GM19023 (cell line): ENCODE data around the gene DGKZ.

Experiments
- ATAC-seq: cut with Tn5 transposase; IDR thresholded peaks from one replicate; pipeline ENCODE4 v1.9.1; 2021; ENCODE audit warnings: mild to moderate bottlenecking, moderate library complexity; ENCODE audit not compliant: unreplicated experiment

The DGKZ gene

DNA sequence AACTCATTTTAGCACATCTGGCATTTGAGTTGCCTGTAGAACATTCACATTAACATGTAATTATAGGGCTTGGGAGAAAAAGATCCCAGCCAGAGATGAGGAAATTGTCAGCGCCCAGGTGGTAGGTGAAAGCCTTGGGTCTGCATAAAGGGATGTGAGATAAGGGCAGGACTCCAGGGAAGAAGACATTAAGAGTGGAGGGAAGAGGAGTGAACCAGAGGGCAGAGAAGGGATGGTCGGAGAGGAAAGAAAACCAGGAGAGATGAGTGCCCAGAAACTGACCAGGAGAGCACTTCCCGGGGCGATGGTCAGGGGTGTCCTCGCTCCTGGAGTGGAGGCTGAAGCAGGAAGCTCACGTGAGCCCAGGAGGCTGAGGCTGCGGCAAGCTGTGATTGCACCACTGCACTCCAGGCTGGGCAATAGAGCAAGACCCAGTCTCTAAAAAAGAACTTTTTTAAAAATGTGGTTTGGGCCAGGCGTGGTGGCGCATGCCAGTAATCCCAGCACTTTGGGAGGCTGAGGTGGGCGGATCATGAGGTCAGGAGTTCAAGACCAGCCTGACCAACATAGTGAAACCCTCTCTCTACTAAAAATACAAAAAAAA lies 20.3 kb upstream of the DGKZ start:
- ATAC-seq: no peak

- ATAC-seq: no peak
Measured at GRCh38 chr11:46327829-46328228, 19.4 kb upstream of the DGKZ start.

- no peak for ATAC-seq
Measured at GRCh38 chr11:46330154-46330553, 17.1 kb upstream of the DGKZ start.

DNA sequence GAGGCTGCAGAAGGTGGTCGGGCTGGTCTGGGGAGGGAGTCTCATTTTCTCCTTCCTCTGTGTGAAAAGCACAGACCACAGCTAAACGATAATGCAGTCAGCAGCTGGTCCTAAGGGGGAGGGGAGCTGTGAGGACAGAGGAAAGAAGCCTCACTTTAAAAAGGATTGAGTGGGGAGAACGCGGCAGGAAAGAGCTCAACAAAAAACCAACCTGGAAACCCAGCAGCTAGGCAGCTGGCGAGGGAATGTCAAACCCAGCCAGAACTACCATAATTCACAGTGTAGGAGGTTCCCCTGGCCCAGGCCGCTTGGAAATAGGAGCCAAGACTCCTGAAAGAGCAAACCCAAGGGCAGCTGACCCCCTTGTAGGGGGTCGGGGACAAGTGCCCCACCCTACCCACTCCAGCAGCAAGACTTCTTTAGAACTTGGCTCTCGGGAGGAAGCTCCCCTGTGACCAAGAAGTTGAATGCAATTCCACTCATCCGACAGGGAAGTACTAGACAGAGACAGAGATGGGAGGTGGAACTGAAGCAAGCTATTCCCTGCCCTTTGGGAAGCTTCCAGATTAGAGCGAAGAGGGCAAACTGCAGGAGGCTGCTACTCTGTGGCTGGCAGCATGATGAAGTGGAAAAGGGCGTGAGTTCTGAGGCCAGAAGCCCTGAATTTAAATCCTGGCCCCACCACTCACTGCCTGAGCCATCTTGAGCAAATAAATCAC lies 16.5 kb upstream of the DGKZ start:
- no peak for ATAC-seq

- no peak for ATAC-seq
Measured at GRCh38 chr11:46331282-46331984, 15.8 kb upstream of the DGKZ start.

GRCh38 chr11:46332093-46332567 lies 15.1 kb upstream of the DGKZ start:
- ATAC-seq: no peak

GRCh38 chr11:46332568-46333393 lies 14.5 kb upstream of the DGKZ start:
- ATAC-seq: no peak

DNA sequence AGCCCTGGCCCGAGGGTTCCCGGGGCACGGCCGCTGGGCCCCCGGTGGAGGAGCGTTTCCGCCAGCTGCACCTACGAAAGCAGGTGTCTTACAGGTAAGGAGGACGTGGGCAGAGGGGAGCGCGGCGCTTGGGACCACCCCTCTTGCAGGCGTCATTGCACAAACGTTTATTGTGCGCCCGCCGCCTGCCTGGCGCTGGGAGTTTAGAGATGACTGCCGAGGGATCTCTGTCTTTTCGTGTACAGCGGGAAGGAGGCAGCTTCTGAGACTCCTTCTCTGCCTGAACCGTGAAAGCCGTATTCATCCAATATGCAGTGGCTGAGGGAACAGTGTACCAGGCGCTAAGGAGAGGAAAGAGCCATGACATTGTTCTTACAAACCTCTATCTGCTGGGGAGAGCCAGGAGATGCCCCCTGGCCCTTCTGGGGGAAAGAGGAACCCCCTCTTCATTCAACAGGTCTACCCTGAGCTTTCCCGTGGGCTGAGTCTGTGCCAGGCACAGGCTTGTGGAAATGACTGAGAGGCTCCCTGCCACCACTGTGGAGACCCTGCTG lies 13.8 kb upstream of the DGKZ start:
- no peak for ATAC-seq

- no peak for ATAC-seq
Measured at GRCh38 chr11:46334211-46334610, 13.1 kb upstream of the DGKZ start.

- ATAC-seq: no peak
Measured at GRCh38 chr11:46335271-46335670, 12.0 kb upstream of the DGKZ start.

DNA sequence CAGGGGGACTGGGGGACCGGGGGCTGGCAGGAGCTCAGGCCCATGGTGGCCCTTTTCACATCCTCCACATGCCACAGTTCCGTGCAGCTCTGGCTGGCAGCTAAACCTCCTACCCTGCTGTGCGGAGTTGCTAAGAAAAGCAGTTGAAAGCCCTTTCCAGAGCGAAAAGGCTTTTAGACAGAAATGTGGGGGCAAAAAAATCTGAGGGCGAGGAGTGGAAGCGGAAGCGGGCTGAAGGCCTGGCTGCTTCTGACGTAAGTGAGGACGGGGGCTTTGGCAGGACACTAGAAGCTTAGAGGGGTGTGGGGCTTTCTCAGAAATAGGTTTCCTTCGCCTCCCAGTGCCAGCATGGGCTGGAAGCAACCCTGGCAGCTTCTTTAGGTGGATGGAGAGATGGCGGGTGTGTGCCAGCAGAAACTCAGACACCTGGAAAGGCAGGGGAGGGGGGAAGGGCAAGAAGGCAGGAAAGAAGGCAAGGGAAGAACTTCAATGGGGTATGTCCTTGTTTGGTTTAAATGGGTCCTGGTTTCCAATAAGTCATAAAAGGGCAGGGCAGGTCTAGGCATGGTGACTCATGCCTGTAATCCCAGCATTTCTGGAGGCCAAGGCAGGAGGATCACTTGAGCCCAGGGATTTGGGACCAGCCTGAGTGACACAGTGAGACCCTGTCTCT lies 11.2 kb upstream of the DGKZ start:
- ATAC-seq: no peak

GRCh38 chr11:46336563-46337180 lies 10.6 kb upstream of the DGKZ start:
- no peak for ATAC-seq

GRCh38 chr11:46337626-46338345 lies 9.5 kb upstream of the DGKZ start:
- no peak for ATAC-seq

GRCh38 chr11:46338636-46338987 lies 8.7 kb upstream of the DGKZ start:
- ATAC-seq: no peak

GRCh38 chr11:46338988-46339666 lies 8.1 kb upstream of the DGKZ start:
- no peak for ATAC-seq

DNA sequence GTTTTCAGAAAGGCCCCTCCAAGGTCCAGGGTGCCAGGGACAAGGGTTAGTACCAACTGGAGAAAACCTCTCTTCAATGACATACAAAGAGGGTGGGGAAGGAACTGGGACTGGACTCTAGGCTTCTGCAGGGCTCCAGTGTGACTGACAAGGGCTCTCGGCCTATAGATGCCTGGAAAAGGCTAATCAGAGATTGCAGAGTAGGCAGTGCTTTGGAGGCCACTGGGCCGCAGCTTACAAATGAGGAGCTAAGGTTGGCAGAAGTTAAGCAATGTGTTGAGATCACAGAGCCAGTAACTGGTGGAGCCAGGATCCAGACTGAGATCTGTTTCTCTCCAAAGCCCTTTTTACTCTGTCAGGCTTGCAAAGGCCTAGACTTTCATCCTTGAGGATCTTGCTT lies 7.4 kb upstream of the DGKZ start:
- no peak for ATAC-seq

DNA sequence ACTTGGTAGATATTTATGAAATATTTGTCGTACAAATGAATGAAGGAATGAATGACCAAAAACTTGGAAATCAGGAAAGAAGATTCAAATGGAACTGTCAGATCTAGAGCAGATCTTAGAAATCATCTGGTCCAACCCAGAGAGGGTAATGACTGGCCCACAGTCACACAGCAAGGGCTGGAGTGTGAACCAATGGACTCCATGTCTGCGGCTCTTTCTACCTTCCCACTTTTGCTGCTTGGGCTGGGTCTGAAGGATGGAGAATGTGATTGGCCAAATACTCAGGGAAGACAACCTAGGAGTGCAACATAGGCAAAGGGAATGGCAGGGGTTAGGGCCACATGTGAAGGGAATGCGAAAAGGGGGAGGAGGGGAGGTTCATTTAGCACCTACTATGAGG lies 5.8 kb upstream of the DGKZ start:
- ATAC-seq: no peak

DNA sequence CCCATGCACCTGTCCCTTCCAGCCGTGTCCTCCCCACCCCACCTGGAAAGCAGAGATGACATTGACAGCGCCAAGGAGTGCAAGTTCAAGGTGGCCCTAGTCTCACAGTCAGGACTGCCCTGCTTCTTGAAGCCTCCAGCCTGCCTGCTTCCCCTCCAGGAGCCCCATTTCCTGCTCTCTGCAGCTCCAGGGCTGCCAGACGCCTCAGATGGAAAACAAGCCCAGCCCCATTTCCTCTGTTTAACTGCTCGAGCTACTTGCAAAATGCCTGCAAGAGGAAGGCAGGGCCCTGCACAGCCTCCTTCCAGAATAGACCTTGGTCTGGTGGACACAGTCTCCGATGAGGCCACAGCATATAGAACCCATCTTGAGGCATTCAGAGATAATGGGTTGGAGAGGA lies 5.0 kb upstream of the DGKZ start:
- ATAC-seq: no peak

GRCh38 chr11:46343520-46343919 lies 3.7 kb upstream of the DGKZ start:
- ATAC-seq: no peak
